ENCODE results near the gene KPNA1.

KPNA1 gene

DNA sequence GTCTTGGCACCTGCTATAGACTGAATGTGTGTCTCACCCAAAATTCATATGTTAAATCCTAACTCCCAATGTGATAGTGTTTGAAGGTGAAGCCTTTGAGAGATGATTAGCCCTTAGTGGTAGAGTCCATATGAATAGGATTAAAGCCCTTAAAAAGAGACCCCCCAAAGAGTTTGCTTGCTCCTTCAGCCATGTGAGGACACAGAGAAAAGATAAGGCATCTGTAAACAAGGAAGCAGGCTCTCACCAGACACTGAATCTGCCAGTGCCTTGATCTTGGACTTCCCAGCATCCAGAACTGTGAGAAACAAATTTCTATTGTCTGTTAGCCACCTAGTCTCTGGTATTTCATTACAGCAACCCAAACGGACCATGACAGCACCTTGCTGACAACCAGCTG is 16.6 kb downstream of the KPNA1 start:
- no peak overlapping the region for H3K4me3 ChIP-seq (ENCODE audit: low read depth, low read length)
- TF ChIP-seq, protein P1, sequence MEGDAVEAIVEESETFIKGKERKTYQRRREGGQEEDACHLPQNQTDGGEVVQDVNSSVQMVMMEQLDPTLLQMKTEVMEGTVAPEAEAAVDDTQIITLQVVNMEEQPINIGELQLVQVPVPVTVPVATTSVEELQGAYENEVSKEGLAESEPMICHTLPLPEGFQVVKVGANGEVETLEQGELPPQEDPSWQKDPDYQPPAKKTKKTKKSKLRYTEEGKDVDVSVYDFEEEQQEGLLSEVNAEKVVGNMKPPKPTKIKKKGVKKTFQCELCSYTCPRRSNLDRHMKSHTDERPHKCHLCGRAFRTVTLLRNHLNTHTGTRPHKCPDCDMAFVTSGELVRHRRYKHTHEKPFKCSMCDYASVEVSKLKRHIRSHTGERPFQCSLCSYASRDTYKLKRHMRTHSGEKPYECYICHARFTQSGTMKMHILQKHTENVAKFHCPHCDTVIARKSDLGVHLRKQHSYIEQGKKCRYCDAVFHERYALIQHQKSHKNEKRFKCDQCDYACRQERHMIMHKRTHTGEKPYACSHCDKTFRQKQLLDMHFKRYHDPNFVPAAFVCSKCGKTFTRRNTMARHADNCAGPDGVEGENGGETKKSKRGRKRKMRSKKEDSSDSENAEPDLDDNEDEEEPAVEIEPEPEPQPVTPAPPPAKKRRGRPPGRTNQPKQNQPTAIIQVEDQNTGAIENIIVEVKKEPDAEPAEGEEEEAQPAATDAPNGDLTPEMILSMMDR (IDR thresholded peaks at IDR 0.05; ENCODE audit: borderline replicate concordance, insufficient read depth, low read depth, low read length): no peak

- TF ChIP-seq, protein P1 (IDR thresholded peaks at IDR 0.05; ENCODE audit: borderline replicate concordance, insufficient read depth, low read depth, low read length): no peak
- H3K4me3 ChIP-seq (ENCODE audit: low read depth, low read length): no peak overlapping the region
Measured at GRCh38 chr3:122497425-122497824, 17.3 kb downstream of the KPNA1 start.

DNA sequence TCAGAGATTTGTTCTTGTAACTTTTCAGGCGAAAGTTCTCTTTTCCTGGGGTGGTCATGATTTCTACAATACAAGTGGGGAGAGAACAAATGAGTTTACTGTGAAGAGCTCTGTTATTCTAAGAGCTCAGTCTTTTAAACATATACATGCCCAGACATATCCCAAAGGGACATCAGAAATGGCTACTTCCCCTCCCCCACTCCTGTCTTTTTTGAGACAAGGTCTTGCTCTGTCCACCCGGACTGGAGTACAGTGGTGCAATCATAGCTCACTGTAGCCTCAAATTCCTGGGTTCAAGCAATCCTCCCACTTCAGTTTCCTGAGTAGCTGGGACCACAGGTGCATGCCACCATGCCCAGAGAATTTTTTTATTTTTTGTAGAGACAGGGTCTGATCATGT is 18.2 kb downstream of the KPNA1 start:
- TF ChIP-seq, protein P1 (IDR thresholded peaks at IDR 0.05; ENCODE audit: borderline replicate concordance, insufficient read depth, low read depth, low read length): no peak
- no peak overlapping the region for H3K4me3 ChIP-seq (ENCODE audit: low read depth, low read length)

DNA sequence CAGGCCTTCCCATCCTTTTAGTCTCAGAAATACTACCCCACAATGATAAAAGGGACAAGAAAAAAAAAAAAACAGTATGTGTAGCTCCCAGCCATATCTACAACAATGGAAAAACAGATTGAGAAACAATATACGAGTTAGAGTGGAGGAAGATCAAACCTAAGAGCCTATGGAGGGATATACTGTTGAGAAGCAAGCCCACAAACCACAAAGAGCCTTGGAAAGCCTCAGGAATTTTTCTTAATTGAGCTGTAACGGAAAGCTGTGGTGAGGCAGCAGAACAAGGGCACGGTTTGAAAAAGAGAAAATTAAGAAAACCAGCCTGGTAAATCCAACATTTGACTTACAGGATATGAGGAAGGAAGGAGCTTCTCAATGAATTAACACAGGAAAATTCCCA is 21.4 kb downstream of the KPNA1 start:
- no peak overlapping the region for H3K4me3 ChIP-seq (ENCODE audit: low read depth, low read length)
- TF ChIP-seq, protein P1 (IDR thresholded peaks at IDR 0.05; ENCODE audit: borderline replicate concordance, insufficient read depth, low read depth, low read length): no peak

GRCh38 chr3:122488262-122488973 is 26.3 kb downstream of the KPNA1 start:
- TF ChIP-seq, protein P1 (IDR thresholded peaks at IDR 0.05; ENCODE audit: borderline replicate concordance, insufficient read depth, low read depth, low read length): no peak
- H3K4me3 ChIP-seq (ENCODE audit: low read depth, low read length): no peak overlapping the region

DNA sequence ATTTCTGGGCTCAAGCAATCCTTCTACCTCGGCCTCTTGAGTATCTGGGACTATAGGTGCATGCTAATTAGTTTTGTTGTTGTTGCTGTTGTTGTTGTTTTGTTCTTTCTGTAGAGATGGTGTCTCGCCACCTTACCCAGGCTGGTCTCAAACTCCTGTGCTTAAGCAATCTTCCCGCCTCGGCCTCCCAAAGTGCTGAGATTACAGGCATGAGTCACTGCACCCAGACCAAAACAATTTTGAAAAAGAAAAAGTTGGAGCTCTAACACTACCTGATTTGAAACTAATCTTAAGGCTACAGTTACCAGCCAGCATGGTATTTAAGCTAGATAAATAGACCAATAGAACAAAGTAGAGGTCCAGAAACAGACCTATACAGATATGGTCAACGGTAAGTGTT is 29.8 kb downstream of the KPNA1 start:
- H3K4me3 ChIP-seq (ENCODE audit: low read depth, low read length): no peak overlapping the region
- TF ChIP-seq, protein P1 (IDR thresholded peaks at IDR 0.05; ENCODE audit: borderline replicate concordance, insufficient read depth, low read depth, low read length): no peak

DNA sequence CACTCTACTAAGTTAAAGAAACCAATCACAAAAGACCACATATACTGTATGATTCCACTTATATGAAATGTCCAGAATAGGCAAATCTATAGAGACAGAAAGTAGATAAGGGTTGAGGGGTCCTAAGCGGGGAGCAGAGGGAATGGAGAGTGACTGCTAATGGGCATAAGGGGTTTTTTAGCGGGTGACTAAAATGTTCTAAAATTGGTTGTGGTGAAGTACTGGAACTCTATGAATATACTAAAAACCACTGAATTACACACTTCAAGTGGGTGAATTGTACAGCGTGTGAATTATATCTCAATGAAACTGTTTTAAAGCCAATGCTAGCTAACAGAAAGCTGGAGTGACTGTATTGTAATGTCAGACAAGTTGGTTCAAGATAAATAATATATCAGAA is 33.3 kb downstream of the KPNA1 start:
- TF ChIP-seq, protein P1 (IDR thresholded peaks at IDR 0.05; ENCODE audit: borderline replicate concordance, insufficient read depth, low read depth, low read length): no peak
- H3K4me3 ChIP-seq (ENCODE audit: low read depth, low read length): no peak overlapping the region

Measured in GM12875 (cell line).